ENCODE data around the gene CLK1.

The CLK1 gene

GRCh38 chr2:200810998-200811332 is 53.5 kb downstream of the CLK1 start:
- FAIRE-seq: no peak

DNA sequence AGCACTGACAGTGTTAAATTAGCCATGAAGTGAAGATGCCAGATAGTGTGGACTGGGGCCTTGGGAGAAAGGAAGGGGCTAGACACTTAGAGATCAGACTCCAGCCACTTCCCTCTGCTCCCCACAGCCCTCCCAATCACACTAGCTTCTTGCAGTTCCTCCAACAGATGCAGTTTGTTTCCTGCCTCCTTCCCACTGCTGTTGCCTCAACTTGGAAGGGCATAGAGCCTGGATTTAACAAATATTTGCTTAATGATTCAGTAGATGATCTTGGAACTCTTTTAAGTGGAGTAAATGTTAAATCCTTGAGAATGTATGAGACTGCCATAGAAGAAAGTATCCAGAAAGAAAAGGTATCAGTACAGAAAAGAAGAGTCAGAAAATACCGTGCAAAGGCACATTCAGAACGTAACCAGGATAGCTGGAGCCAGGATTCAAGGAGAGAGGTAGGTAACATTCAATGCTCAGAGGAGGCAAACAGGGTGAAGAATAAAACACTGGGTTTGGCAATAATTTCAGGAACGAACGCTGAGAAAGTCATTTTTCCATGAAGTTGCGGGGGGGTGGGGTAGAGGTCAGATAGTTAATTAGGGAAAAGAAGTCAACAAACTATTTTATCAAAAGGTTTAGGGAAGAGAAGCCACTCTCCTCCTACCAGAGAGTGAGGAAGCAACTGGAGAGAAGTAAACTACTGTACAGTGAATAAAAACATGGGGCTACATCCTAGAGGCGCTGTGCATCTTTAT is 54.0 kb downstream of the CLK1 start:
- no peak for FAIRE-seq

DNA sequence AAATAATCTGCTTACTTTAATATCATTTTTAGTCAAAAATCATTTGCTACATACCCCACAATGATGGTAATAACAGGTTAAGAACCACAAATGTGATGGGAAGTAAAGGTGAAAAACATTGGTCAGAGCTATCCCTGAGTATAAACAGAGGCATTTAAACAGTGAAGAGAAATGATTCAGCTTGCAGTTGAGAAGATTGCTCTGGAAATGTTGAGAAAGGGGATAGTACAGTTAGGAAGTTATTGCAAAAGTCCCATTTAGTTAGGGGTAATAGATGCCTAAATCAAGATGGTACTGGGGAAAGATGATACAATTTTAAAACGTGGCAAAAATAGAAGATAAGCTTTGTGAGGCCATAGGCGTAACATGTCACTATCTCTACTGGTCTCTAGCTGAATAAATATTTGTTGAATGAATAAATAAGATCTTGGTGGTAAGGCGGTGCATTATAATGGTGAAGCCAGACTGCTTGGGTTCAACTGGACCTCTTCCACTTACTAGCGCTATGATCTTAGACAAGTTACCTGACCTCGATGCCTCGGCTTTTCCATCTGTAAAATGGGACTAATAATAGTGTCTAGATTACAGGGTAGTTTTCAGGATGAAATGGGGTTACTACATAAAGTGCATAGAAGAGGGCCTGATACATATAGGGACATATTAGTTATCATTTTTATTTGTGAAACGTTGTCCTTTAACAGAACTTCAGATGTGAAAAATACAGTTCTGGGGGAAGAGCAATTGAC is 54.8 kb downstream of the CLK1 start:
- FAIRE-seq: no peak
